ENCODE measurements around the gene DRG1.
"Not testable (repeated sequence)": the region's sequence is repeated elsewhere in the genome, so short reads cannot be mapped to it uniquely, and the experiment has no call there.

Gene DRG1

DNA sequence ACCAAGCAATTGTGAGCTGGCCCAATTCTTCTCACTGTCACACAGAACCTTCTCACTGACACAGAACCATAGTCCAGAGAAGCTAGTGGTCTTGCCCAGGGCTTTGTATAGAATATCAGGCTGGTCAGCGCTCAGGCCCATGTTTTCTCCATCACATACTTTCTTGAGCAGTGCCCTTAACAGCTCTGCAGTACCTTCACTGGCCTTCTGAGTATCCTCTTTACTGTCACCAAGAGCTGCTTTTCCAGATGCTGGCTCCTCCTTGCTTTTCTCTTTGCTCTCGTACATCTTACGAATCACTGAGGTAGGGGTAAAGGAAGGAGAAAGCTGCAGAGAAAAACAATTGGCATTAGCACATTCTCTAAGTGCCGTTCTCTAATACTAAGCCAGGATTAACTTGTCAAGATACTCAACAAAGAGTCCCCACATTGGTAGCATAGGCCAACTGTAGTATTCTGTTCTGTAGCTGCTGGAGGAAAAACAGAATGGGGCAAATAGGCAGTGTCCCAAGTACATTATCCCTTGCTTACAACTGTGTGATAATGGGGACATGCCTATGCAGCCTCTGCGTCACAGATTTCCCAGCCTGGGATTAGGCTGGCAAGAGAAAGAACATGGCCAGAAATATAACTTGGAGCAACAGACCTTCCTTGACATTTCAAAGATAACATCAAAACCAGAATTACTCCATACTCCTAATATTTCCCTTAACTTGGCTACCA is 43.5 kb downstream of the DRG1 start:
- no peak for DNase-seq (ENCODE audit: low spot score)

DNA sequence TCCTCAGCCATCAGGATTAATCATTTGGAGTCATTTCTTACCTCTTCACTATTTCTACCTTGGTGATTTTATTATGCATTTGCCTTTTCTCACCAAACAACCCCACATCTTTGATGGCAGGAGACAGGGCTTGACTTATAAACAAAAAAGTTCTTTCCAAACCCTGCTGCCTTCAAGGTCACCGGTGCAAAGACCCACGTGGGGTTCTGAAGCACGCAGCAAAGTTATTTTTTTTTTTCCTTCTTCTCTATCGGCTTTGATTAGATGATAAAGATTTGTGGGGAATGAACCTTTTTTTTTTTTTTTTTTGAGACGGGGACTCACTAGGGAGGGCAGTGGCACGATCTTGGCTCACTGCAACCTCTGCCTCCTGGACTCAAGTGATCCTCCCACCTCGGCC is 44.1 kb downstream of the DRG1 start:
- no peak for DNase-seq (ENCODE audit: low spot score)

DNA sequence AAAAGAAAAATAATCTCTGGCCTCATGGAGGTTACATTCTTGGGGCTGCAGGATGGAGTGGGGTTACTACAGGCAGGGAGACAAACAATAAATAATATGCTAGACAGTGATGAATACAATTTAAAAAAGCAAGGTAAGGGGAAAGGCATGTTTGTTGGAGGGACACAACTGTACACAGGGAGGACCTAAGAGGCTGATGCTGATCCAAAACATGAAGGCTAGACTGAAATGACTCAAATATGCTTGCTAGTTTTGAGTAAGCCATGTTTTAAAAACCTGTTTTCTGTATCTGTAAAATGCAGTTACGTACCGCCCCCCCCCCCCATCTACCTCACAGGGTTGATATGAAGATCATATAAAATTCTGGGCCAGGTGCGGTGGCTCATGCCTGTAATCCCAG is 46.2 kb downstream of the DRG1 start:
- DNase-seq (ENCODE audit: low spot score) = no peak

DNA sequence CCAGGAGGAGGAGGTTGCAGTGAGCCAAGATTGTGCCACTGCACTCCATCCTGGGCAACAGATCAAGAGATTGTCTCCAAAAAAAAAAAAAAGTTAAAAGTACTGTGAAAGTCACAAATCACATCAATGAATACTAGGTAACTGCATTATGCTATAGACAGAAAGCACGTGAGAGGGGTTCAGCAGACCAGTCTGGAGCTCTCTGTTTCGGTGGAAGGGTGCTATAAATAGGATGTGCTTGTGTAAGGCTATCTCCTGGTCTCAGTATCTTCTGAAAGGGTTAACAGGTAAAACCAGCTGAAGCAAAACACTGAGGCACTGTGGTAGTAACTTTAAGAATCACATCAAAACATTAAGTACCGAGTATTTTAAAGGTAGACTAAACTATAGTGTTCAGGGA is 46.8 kb downstream of the DRG1 start:
- no peak for DNase-seq (ENCODE audit: low spot score)

DNA sequence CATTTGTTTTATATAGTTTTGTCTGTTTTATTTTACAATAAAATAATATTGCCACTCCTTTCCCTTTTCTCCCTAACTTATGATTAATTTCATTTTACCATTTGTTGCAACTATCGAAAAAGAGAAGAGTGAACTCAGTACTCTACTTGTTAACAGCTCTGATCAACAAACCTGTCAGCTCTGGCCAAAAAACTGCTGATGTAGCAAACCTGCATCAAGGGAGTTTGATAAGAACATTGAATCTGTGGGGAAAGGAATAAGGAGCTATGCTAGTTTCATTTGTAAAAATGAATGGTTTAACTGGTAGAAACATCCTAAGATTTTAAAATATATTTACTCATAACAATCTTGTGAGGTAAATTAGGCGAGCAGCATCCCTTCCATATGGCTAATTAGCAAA is 47.4 kb downstream of the DRG1 start:
- no peak for DNase-seq (ENCODE audit: low spot score)

DNA sequence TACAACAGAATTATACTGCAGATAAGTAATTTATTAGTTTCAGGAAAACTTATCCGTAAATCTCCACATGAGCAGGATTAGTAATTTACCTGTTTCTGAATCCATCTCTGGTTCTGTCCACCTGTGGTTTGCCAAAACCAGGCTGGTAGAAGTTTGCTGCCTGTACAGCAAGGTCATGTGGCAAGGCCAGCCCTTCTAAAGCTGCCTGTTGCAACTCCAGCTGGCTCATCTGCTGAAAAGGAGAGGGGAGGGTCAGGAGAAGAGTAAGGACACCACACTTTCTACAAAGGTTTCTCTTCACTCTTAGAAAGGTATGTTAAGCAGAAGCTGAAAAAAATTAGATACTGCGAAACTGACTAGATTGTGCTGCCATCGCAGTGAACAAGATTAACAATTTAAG is 47.9 kb downstream of the DRG1 start:
- DNase-seq (ENCODE audit: low spot score) = no peak

DNA sequence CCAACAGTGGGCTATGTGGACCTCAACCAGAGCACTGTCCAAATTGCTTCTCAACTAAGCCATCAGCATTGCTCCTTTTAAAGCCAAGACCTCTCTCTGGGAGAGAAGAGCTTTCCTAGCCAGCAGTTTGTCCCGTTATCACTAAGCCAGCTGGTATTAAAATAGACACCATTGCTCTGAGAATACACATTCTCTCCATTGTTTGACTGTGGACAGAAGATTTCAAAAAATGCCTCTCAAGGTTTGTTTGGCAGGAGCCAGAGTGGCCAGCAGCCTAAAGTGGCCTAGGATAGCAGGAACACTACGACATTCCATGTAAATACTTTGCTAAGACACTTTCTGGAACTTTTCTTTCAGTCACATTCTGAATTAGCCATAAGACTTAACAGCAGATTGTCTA is 49.0 kb downstream of the DRG1 start:
- DNase-seq (ENCODE audit: low spot score) = no peak

DNA sequence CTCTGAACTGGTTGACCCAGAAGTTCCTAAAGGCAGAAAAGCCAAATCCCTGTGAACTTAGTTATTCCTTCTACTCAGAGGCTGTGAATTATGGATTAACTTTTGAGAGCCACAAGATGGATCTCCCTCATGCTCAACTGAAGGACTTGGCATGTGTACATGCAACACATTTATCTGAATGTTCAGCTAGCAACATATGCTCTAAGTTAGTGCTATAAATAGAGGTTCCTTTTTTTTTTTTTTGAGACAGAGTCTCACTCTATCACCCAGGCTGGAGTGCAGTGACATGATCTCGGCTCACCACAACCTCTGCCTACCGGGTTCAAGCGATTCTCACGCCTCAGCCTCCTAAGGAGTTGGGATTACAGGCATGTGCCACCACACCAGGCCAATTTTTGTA is 50.1 kb downstream of the DRG1 start:
- no peak for DNase-seq (ENCODE audit: low spot score)

DNA sequence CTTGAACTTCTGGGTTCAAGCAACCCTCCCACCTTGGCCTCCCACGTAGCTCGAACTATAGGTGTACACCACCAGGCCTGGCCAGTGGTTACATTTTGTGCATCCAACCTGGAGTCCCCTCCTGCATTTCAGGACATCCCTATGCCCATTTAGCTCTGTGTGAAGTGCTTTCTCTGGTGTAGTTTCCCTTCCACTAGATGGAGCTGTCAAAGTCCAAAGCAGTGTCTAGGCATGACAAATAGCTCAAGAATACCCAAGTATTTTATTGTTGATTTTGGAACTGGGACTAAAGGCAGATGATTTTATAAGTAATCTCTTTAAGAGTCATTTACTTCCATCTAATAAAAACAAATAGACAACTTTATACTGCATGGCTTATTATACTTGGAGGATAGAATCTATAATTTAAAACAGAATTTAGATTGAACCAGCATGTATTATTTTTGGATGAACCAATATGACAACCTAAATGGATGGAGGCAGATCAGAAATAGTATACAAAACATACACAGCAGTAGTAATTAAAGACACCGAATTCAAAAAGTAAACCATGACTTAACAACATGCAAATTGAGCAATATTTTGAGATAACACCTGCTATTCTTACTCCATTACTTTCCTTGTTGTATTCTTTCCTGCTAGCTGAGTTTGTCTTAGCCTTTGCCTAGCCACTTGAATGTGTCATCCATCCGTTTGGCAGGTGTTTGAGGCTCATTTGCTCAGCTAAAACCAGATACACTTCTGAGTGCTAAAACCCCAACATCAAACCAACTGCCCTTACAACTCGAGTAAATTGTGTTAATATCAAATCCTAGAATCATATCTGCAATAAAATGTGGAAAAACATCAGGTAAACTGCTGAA is 52.5 kb downstream of the DRG1 start:
- DNase-seq (ENCODE audit: low spot score) = peak; percentile 65

DNA sequence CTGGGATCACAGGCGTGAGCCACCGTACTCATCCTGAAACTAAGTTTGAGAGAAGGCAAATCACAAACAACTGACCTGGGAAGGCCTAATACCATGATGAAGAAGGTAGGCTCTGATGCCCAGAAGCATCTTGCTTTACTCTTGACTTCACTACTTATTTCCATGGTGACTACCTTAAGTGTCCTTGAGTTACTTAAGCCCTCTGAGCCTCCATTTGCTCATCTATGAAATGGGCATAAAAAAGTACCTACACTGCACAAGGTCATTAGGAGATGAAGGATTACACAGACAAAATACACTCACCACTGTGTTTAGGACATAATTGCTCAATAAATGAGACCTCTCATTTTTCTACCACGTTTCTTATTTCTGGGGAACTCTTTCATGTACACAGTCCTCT is 62.3 kb downstream of the DRG1 start:
- no peak for DNase-seq (ENCODE audit: low spot score)

DNA sequence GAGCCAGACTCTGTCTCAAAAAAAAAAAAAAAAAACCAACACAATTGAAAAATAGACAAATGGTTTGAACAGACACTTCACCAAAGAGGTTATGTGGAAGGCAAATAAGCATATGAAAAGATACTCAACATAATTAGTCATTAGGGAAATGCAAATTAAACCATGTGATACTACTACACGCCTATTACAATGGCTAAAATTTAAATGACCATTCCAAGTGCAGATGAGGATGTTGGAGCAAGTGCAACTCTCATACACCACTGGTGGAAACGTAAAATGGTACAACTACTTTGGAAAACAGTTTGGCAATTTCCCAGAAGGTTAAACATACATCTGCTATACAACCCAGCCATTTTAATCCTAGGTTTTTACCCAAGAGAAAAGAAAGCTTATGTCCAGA is 65.9 kb downstream of the DRG1 start:
- no peak for DNase-seq (ENCODE audit: low spot score)

DNA sequence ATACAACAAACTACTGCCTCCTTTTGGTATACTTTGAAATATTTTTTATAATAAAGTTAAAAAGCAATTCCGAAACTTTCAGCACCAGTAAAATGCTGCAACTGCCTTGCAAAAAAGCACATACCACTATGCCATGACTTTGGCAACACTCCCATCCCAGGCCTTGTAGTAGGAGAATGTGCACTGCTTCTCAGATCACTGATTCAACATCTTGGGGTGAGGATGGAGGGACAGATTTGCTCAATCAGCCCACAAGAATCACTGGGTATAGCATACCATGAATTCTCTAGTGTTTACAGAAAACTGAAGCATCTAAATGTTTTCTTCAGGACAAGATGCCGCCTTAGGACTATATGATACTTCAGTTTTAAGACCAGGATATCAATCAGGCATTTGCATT is 75.3 kb downstream of the DRG1 start:
- peak; percentile 81 for DNase-seq (ENCODE audit: low spot score)

DNA sequence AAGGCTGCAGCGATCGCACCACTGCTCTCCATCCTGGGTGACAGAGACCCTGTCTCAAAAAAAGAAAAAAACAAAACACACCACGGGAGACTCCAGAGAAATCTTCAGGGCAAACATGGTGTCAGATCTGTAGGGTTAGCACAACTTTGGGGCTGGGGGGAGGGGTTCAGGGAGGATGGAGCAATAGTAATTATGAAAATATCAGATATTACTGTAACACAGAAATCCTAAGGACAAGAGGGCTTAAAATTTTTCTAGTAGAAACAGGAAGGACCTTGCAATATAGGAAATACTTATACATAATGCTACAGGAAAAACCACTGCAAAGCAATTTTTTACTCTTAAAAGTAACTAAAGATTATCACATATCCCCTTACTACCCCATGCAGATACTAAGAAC is 76.4 kb downstream of the DRG1 start:
- DNase-seq (ENCODE audit: low spot score) = no peak

DNA sequence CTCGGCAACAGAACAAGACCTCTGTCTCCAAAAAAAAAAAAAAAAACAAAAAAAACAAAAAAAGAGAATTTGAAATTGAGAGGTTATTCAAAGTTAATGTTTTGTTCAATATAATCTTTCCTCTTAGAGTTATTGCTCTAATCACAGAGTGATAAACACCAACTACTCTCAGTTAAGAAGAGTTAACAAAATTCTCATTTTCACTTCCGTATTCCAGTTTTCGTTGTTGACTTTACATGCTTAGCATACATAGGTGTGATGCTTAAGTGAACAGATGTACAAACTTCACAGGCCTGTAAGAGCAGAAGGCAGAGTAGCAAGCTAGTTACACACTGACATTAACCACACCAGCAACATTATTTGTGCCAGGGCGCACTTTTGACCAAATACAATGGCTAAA is 77.9 kb downstream of the DRG1 start:
- no peak for DNase-seq (ENCODE audit: low spot score)

DNA sequence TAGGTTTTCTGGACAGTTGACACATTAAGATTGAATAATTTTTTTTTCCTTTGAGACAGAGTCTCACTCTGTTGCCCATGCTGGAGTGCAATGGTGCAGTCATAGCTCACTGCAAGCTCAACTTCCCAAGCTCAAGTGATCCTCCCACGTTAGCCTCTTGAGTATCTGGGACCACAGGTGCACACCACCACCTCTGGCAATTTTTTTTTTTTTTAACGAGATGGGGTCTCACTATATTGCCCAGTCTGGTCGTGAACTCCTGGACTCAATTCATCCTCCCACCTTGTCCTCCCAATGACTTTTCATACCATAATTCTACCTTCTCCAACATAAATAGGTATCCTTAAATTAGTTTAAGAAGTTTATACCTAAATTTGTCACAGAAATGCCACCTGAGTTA is 81.7 kb downstream of the DRG1 start:
- no peak for DNase-seq (ENCODE audit: low spot score)

DNA sequence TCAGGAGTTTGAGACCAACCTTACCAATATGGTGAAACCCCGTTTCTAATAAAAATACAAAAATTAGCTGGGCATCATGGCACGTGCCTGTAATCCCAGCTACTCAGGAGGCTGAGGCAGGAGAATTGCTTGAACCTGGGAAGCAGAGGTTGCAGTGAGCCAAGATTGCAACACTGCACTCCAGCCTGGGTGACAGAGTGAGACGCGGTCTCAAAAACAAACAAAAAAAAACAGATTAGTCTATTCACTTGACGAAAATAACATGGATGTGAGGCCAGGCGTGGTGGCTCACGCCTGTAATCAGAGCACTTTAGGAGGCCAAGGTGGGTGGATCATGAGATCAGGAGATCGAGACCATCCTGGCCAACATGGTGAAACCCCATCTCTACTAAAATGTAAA is 83.1 kb downstream of the DRG1 start:
- DNase-seq (ENCODE audit: low spot score) = not testable (repeated sequence)
